ENCODE data around the gene CDKN1B. TPM values are rescaled to one million over a fixed set of nuclear protein-coding genes. Genes with fewer than 3 reads are reported as not detected.

Gene CDKN1B
- total RNA-seq, 1 donor from 2014 or later = 84.2 TPM

- no peak for DNase-seq (ENCODE audit: low spot score)
- Histone ChIP-seq H4K20me1 (ENCODE audit: low read depth) (no peaks in the 10 kb centered on the region), H3K27ac (no peak overlapping the region), H3K4me1 (no peaks in the 10 kb centered on the region), H3K36me3 (no peaks in the 10 kb centered on the region), H3K9ac (no peak overlapping the region), H3K9me3 (ENCODE audit: low read depth) (no peaks in the 10 kb centered on the region), H3K4me3 (no peak overlapping the region), H2AFZ (replicated peaks) (no peak overlapping the region), H3K79me2 (ENCODE audit: low read depth) (no peaks in the 10 kb centered on the region), H3F3A (ENCODE audit: low read depth) (no peaks in the 10 kb centered on the region), H3K27me3 (no peaks in the 10 kb centered on the region), H3K4me2 (no peak overlapping the region)
- TF ChIP-seq CTCF (IDR thresholded peaks at IDR 0.05) (no peak), EZH2 (IDR thresholded peaks at IDR 0.05) (no peak), EZH2phosphoT487 (IDR thresholded peaks at IDR 0.05) (no peak)
- H3K27ac Mint-ChIP-seq = no peak overlapping the region
- H3K27me3 Mint-ChIP-seq (ENCODE audit: insufficient read depth, low read depth) = no peaks in the 10 kb centered on the region
- peaks cover 13% of the 10 kb centered on the region for H3K36me3 Mint-ChIP-seq
- H3K4me1 Mint-ChIP-seq = no peaks in the 10 kb centered on the region
- H3K4me3 Mint-ChIP-seq = no peak overlapping the region
- peaks cover 30% of the 10 kb centered on the region for H3K9me3 Mint-ChIP-seq
Observed at GRCh38 chr12:12770262-12770661, 53.1 kb downstream of the CDKN1B start.

MicroRNAs encoded within 50 kb of the gene (microRNA counts, 767-probe panel; counts per million panel counts)
- 460 counts per million, percentile 90 among the panel's probes with 10 or more counts for microRNA hsa-miR-613

Small RNA genes within 50 kb of the gene (microRNA-seq; reads per million reads assigned to microRNA genes)
- gene MIR613 = not detected

Small RNA genes within 50 kb of the gene (small RNA-seq; reads per million reads assigned to genes)
- gene MIR613 = not detected

Other genes with a start within 250 kb of the CDKN1B start
- gene DUSP16, start 154.5 kb upstream of the CDKN1B start, total RNA-seq (ENCODE audit: low replicate concordance) = 24.0 and 26.1 TPM in 2 replicates
- gene CREBL2, start 105.5 kb upstream of the CDKN1B start, total RNA-seq (ENCODE audit: low replicate concordance) = 27.9 and 31.4 TPM in 2 replicates
- 53.9 and 57.4 TPM in 2 replicates for gene GPR19, start 21.2 kb upstream of the CDKN1B start, total RNA-seq (ENCODE audit: low replicate concordance)
- 7.4 and 11.8 TPM in 2 replicates for gene APOLD1, start 68.3 kb downstream of the CDKN1B start, total RNA-seq (ENCODE audit: low replicate concordance)
- gene DDX47, start 96.0 kb downstream of the CDKN1B start, total RNA-seq (ENCODE audit: low replicate concordance) = 86.2 and 107 TPM in 2 replicates
- gene GPRC5A, start 174.2 kb downstream of the CDKN1B start, total RNA-seq (ENCODE audit: low replicate concordance) = not detected in 2 replicates
- gene GPRC5D, start 234.8 kb downstream of the CDKN1B start, total RNA-seq (ENCODE audit: low replicate concordance) = not detected in 2 replicates